ENCODE results near the gene HABP2. TPM values are rescaled to one million over a fixed set of nuclear protein-coding genes. Genes with fewer than 3 reads are reported as not detected.

Gene HABP2
- total and polyA plus RNA-seq, 9 of the 15 experiments (the other 6 are each of a cell fraction or from before 2014, with no cell fraction given) = 0.09 TPM; not detected in 8

- Histone ChIP-seq H3K4me1 (replicated peaks in 1 of 2; ENCODE audit: control insufficient read depth in 2 of 2, insufficient read depth in 2 of 2, low read length in 2 of 2) (no peaks in the 10 kb centered on the region), H3K9me1 (ENCODE audit: control insufficient read depth, insufficient read depth, low read length) (no peaks in the 10 kb centered on the region), H3K27ac (ENCODE audit: extremely low read depth, low read depth, low read length) (no peak overlapping the region), H4K20me1 (replicated peaks; ENCODE audit: control insufficient read depth, insufficient read depth, low read length) (no peaks in the 10 kb centered on the region), H3K9me3 (replicated peaks; ENCODE audit: control insufficient read depth, insufficient read depth, low read depth, low read length) (no peaks in the 10 kb centered on the region), H3K4me3 (no peak overlapping the region), H3K4me2 (ENCODE audit: insufficient read depth, low read length) (no peak overlapping the region), H3K27me3 (ENCODE audit: control insufficient read depth in 2 of 2, insufficient read depth in 2 of 2, low read length in 2 of 2) (peaks cover 0 to 17% of the 10 kb centered on the region in 2 experiments; a peak in 2 of 5 replicates), H3K36me3 (ENCODE audit: control insufficient read depth, insufficient read depth, low read length) (no peaks in the 10 kb centered on the region), H2AFZ (ENCODE audit: low read depth, low read length) (no peak overlapping the region), H3K9ac (ENCODE audit: insufficient read depth in 1 of 2, low read depth in 2 of 2, low read length in 2 of 2) (no peak overlapping the region), H3K79me2 (ENCODE audit: control insufficient read depth, insufficient read depth, low read length) (no peaks in the 10 kb centered on the region)
- in situ Hi-C loops (cut with MboI) (no loop called here), intact Hi-C loops (cut with micrococcal nuclease) (no loop called here)
- POLR2A ChIA-PET = no interaction called here
- ATAC-seq (no peak), DNase-seq (ENCODE audit: extremely low read depth in 1 of 4, low spot score in 3 of 4) (no peak), FAIRE-seq (no peak)
- 0% methylated on average over 3 of the region's 12 CpGs for WGBS (ENCODE audit: insufficient coverage, low coverage, missing lambda C conversion rate)
- TF ChIP-seq, protein P1, sequence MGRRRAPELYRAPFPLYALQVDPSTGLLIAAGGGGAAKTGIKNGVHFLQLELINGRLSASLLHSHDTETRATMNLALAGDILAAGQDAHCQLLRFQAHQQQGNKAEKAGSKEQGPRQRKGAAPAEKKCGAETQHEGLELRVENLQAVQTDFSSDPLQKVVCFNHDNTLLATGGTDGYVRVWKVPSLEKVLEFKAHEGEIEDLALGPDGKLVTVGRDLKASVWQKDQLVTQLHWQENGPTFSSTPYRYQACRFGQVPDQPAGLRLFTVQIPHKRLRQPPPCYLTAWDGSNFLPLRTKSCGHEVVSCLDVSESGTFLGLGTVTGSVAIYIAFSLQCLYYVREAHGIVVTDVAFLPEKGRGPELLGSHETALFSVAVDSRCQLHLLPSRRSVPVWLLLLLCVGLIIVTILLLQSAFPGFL (CRISPR knock-in tag; IDR thresholded peaks at IDR 0.05) = no peak
- TF ChIP-seq KDM2B (CRISPR knock-in tag; IDR thresholded peaks at IDR 0.05) = no peak
- TF ChIP-seq ZNF146 (CRISPR knock-in tag; IDR thresholded peaks at IDR 0.05; ENCODE audit: unreplicated experiment) = no peak
- TF ChIP-seq ZFPM2 (CRISPR knock-in tag; IDR thresholded peaks at IDR 0.05) = no peak
- TF ChIP-seq CEBPB (tag; IDR thresholded peaks at IDR 0.05) = no peak
- no TSS peak for BruUV-seq (replicated peaks)
- CTCF ChIA-PET (ENCODE audit: low intra/inter-chr PET ratio) = no interaction called here
Observed at GRCh38 chr10:113604572-113604971, 51.7 kb downstream of the HABP2 start.
